ENCODE measurements around the gene SCYL2. TPM values are rescaled to one million over a fixed set of nuclear protein-coding genes. Genes with fewer than 3 reads are reported as not detected.

Gene SCYL2
- total RNA-seq, 4 donors from 2014 or later = 47.8 to 68.8 (median 54.9) TPM

GRCh38 chr12:100317371-100317770, 50.4 kb downstream of the SCYL2 start:
- peaks cover 15 to 27% of the 10 kb centered on the region in 2 donors for H3K36me3 ChIP-seq
- no peak overlapping the region for H3K27ac ChIP-seq
- WGBS, 2 donors = 95 to 96% methylated on average over 2 of the region's 2 CpGs
- no peak overlapping the region for H3K4me3 ChIP-seq (replicated peaks in 1 of 3)
- H3K9me3 ChIP-seq = no peaks in the 10 kb centered on the region
- no peaks in the 10 kb centered on the region for H3K4me1 ChIP-seq
- TF ChIP-seq, protein P1, sequence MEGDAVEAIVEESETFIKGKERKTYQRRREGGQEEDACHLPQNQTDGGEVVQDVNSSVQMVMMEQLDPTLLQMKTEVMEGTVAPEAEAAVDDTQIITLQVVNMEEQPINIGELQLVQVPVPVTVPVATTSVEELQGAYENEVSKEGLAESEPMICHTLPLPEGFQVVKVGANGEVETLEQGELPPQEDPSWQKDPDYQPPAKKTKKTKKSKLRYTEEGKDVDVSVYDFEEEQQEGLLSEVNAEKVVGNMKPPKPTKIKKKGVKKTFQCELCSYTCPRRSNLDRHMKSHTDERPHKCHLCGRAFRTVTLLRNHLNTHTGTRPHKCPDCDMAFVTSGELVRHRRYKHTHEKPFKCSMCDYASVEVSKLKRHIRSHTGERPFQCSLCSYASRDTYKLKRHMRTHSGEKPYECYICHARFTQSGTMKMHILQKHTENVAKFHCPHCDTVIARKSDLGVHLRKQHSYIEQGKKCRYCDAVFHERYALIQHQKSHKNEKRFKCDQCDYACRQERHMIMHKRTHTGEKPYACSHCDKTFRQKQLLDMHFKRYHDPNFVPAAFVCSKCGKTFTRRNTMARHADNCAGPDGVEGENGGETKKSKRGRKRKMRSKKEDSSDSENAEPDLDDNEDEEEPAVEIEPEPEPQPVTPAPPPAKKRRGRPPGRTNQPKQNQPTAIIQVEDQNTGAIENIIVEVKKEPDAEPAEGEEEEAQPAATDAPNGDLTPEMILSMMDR (IDR thresholded peaks at IDR 0.05) = no peak
- TF ChIP-seq POLR2A (IDR thresholded peaks at IDR 0.05) = no peak
- intact Hi-C loops (cut with DNase I) = no loop called here
- no peak for DNase-seq
- no peaks in the 10 kb centered on the region for H3K27me3 ChIP-seq

GRCh38 chr12:100324498-100324897, 57.5 kb downstream of the SCYL2 start:
- Histone ChIP-seq H3K36me3 (peaks cover 3 to 12% of the 10 kb centered on the region in 2 donors), H3K4me1 (no peaks in the 10 kb centered on the region), H3K9me3 (no peaks in the 10 kb centered on the region), H3K27me3 (no peaks in the 10 kb centered on the region), H3K27ac (no peak overlapping the region), H3K4me3 (replicated peaks in 1 of 3) (no peak overlapping the region)
- no peak for DNase-seq
- intact Hi-C loops (cut with DNase I) = no loop called here
- no peak for TF ChIP-seq POLR2A (IDR thresholded peaks at IDR 0.05)
- TF ChIP-seq, protein P1 (IDR thresholded peaks at IDR 0.05) = no peak

- H3K36me3 ChIP-seq = peaks cover 5 to 12% of the 10 kb centered on the region in 2 donors
Observed at GRCh38 chr12:100326208-100326607, 59.2 kb downstream of the SCYL2 start.

GRCh38 chr12:100329800-100330199, 62.8 kb downstream of the SCYL2 start:
- Histone ChIP-seq H3K4me1 (no peaks in the 10 kb centered on the region), H3K4me3 (replicated peaks in 1 of 3) (no peak overlapping the region), H3K27me3 (no peaks in the 10 kb centered on the region), H3K36me3 (peaks cover 5 to 11% of the 10 kb centered on the region in 2 donors), H3K9me3 (no peaks in the 10 kb centered on the region), H3K27ac (no peak overlapping the region)
- TF ChIP-seq, protein P1 (IDR thresholded peaks at IDR 0.05) = no peak
- no peak for TF ChIP-seq POLR2A (IDR thresholded peaks at IDR 0.05)
- intact Hi-C loops (cut with DNase I) = no loop called here
- 91 to 92% methylated on average over 2 of the region's 2 CpGs for WGBS, 2 donors
- DNase-seq = no peak

More at GRCh38 chr12:100326208-100326607, 59.2 kb downstream of the SCYL2 start:
- Histone ChIP-seq H3K27ac (no peak overlapping the region), H3K4me1 (no peaks in the 10 kb centered on the region), H3K4me3 (replicated peaks in 1 of 3) (no peak overlapping the region), H3K9me3 (no peaks in the 10 kb centered on the region), H3K27me3 (no peaks in the 10 kb centered on the region)
- DNase-seq = no peak
- intact Hi-C loops (cut with DNase I) = no loop called here
- no peak for TF ChIP-seq POLR2A (IDR thresholded peaks at IDR 0.05)
- TF ChIP-seq, protein P1 (IDR thresholded peaks at IDR 0.05) = no peak

GRCh38 chr12:100331871-100332270, 64.9 kb downstream of the SCYL2 start:
- DNase-seq = no peak
- TF ChIP-seq, protein P1 (IDR thresholded peaks at IDR 0.05) = no peak
- TF ChIP-seq POLR2A (IDR thresholded peaks at IDR 0.05) = no peak
- H3K9me3 ChIP-seq = no peaks in the 10 kb centered on the region
- peaks cover 5 to 15% of the 10 kb centered on the region in 2 donors for H3K36me3 ChIP-seq
- 90 to 97% methylated on average over 1 of the region's 1 CpG for WGBS, 2 donors
- H3K4me3 ChIP-seq (replicated peaks in 1 of 3) = no peak overlapping the region
- H3K27me3 ChIP-seq = no peaks in the 10 kb centered on the region
- no peaks in the 10 kb centered on the region for H3K4me1 ChIP-seq
- H3K27ac ChIP-seq = no peak overlapping the region
- intact Hi-C loops (cut with DNase I) = no loop called here

All from thyroid gland (tissue), 4 donors.